ENCODE measurements around the gene TMEM92. TPM values are rescaled to one million over a fixed set of nuclear protein-coding genes. Genes with fewer than 3 reads are reported as not detected.
A peak's percentile ranks its signal among the peaks of the same experiment; 100 is the strongest.

The TMEM92 gene
- total and polyA plus RNA-seq, 2 of the 13 experiments (the other 11 are each of a cell fraction or from before 2014, with no cell fraction given) = 0.07 TPM; not detected in 1

DNA sequence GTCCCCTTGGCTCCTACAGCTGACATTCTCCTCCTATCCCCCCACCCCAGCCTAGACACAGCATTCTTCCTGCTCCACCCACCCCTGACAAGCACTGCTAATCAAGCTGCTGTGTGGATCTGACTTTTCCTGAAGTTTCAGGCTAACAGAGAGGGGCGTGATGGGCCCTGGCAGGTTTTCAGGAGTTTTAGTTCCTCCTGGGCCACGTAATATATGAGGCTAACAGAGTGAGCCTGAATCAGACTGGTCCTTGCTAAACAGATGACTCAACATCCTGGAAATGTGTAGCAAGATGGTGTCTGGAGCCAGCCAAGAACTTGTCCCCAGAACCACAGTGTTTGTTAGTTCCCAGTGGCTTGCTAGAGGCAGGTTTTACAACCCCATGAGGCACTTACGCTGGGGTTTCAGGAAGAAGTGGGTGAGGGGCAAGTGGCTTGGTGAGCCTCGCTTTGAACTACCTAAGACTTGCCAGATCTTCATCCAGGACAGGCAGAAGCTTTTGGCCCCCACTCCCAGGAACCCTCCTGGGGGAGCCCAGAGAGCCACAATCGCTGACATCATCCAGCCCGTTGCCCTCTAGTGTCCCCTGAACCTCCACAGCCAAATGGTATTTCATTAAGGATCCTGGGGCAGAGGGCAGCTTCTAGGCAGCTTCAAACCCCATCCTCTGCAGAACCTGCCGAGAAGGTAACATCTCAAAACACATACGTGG is 15.9 kb downstream of the TMEM92 start:
- intact Hi-C loops (cut with micrococcal nuclease; ENCODE audit: unreplicated experiment) = no loop called here
- BruUV-seq (replicated peaks) = no TSS peak
- Histone ChIP-seq H4K20me1 (ENCODE audit: insufficient read depth, low read length) (no peaks in the 10 kb centered on the region), H3K4me2 (ENCODE audit: low read depth, low read length) (no peak overlapping the region), H3K27me3 (ENCODE audit: control insufficient read depth in 1 of 2, insufficient read depth in 2 of 2, low read length in 2 of 2) (peaks cover 2 to 14% of the 10 kb centered on the region in 2 experiments; a peak in 3 of 5 replicates), H3K9ac (ENCODE audit: insufficient read depth, low read depth, low read length) (no peak overlapping the region), H3K9me3 (ENCODE audit: low read length) (no peaks in the 10 kb centered on the region), H2AFZ (ENCODE audit: low read length) (no peak overlapping the region), H3K36me3 (replicated peaks in 1 of 2; ENCODE audit: control insufficient read depth in 1 of 2, insufficient read depth in 2 of 2, low read length in 2 of 2) (no peaks in the 10 kb centered on the region), H3K4me3 (replicated peaks in 1 of 3; ENCODE audit: insufficient read depth in 1 of 3, low read depth in 2 of 3, low read length in 3 of 3) (no peak overlapping the region), H3K79me2 (ENCODE audit: insufficient read depth, low read length) (no peaks in the 10 kb centered on the region), H3K4me1 (ENCODE audit: insufficient read depth, low read length) (peaks cover 10% of the 10 kb centered on the region; the same call in 1 of the 2 replicates), H3K27ac (ENCODE audit: extremely low read length, insufficient read depth, low read length) (no peak overlapping the region)
- ChIA-PET CTCF (ENCODE audit: low intra/inter-chr PET ratio, low total read pairs) (interaction anchor here (1.3 kb wide), 1 partner anchor 90 kb away, joined by 3 read pairs; no protein-coding TSS in a partner anchor), POLR2A (no interaction called here)
- in situ Hi-C loops (cut with HindIII; ENCODE audit: extremely low pct_ligation_motif_present, low pct_unique_long_range_greater_than_20kb) = no loop called here
- ATAC-seq (peak; percentile 59; the same call in 2 of the 3 replicates), FAIRE-seq (no peak), DNase-seq (ENCODE audit: low spot score) (no peak)
- WGBS (ENCODE audit: low lambda C conversion rate) = 6% methylated on average over 6 of the region's 8 CpGs
- TF ChIP-seq CEBPG (CRISPR knock-in tag; IDR thresholded peaks at IDR 0.05) (peak; percentile 27; the same call in 1 of the 2 replicates), CBFB (CRISPR knock-in tag; IDR thresholded peaks at IDR 0.05) (no peak), TBX2 (CRISPR knock-in tag; IDR thresholded peaks at IDR 0.05; ENCODE audit: borderline replicate concordance) (no peak), ATF4 (CRISPR knock-in tag; IDR thresholded peaks at IDR 0.05) (peak in 1 of 2 experiments; percentile 95; a peak in 2 of 4 replicates), NFKB2 (CRISPR knock-in tag; IDR thresholded peaks at IDR 0.05; ENCODE audit: borderline replicate concordance) (no peak), ZNF569 (CRISPR knock-in tag; IDR thresholded peaks at IDR 0.05; ENCODE audit: borderline replicate concordance) (no peak), CEBPB (IDR thresholded peaks at IDR 0.05; ENCODE audit: borderline replicate concordance, low read depth, low read length) (peak; percentile 84), ZNF12 (CRISPR knock-in tag; IDR thresholded peaks at IDR 0.05) (peak; percentile 51; the same call in 1 of the 2 replicates), FOSL2 (CRISPR knock-in tag; IDR thresholded peaks at IDR 0.05) (peak; percentile 79), CBX5 (CRISPR knock-in tag; IDR thresholded peaks at IDR 0.05; ENCODE audit: borderline replicate concordance) (peak; percentile 18; the same call in 1 of the 2 replicates), ZNF670 (CRISPR knock-in tag; IDR thresholded peaks at IDR 0.05; ENCODE audit: borderline replicate concordance) (no peak)
